Activated CD4-positive, alpha-beta T cell treated with anti-CD3 and anti-CD28 coated beads, Interleukin-2, Interleukin-4, amounts not matched to agents 100 ng/mL and 50 ng/mL, durations not matched to agents 16 hours and 8 hours (primary cell): ENCODE data around the gene PTPRN2.
"Not testable (repeated sequence)": the region's sequence is repeated elsewhere in the genome, so short reads cannot be mapped to it uniquely, and the experiment has no call there.

ENCODE experiments used
- DNase-seq: peaks from one replicate; pipeline ENCODE4 v3.0.0-alpha.2; 2020; ENCODE audit warnings: low spot score

The PTPRN2 gene

GRCh38 chr7:158051776-158052175 lies 535.8 kb downstream of the PTPRN2 start:
- no peak for DNase-seq

DNA sequence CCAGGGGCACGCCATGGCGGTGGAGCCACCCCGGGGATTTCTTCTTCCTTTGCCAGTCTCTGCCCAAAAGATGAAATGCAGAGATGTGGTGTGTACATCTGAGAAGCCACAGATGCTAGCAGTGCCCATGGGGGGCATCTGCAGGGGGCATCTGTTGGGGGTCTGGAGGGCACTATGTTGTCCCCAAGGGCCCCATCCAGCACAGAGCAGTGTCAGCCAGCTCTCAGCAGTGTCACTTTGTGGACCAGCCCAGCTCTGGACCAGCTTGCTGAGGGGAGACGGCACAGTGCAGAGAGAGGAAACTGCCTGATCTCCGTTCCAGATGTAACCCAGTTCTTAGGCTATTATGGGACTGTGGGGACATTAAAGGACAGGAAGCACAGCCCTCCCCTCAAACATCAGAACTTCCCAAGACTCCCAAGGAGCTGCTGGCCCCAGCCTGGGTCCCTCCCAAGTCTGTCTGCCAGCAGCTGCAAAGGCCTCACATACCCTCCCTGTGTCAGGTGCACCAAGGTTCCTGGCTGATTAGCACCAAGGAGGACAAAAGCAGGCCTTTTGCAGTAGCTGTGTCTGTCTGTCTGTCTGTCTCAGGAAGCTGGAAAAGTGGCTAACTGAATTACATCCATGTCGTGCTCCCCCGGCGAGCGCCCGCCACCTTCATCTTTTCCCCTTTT lies 536.5 kb downstream of the PTPRN2 start:
- DNase-seq, result no peak

GRCh38 chr7:158050441-158050977 lies 537.1 kb downstream of the PTPRN2 start:
- DNase-seq, result no peak

DNA sequence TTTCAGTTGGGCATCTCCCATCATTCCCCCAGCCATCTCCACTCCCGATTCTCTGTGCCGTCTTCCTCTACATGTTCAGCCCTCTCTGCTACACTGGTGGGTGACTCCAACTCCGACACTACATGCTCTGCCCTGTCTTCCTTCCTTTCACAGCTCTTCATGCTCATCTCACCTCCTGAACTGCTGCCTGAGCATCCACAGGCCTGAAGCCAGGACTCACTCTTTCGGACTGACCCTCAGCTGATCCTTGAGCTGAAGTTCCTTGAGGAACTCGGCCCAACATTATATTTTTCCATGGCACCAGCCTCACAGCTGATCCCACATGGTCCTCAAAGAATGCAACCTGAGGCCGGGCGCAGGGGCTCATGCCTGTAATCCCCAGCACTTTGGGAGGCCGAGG lies 538.4 kb downstream of the PTPRN2 start:
- no peak for DNase-seq

GRCh38 chr7:158048569-158048968 lies 539.1 kb downstream of the PTPRN2 start:
- no peak for DNase-seq

DNA sequence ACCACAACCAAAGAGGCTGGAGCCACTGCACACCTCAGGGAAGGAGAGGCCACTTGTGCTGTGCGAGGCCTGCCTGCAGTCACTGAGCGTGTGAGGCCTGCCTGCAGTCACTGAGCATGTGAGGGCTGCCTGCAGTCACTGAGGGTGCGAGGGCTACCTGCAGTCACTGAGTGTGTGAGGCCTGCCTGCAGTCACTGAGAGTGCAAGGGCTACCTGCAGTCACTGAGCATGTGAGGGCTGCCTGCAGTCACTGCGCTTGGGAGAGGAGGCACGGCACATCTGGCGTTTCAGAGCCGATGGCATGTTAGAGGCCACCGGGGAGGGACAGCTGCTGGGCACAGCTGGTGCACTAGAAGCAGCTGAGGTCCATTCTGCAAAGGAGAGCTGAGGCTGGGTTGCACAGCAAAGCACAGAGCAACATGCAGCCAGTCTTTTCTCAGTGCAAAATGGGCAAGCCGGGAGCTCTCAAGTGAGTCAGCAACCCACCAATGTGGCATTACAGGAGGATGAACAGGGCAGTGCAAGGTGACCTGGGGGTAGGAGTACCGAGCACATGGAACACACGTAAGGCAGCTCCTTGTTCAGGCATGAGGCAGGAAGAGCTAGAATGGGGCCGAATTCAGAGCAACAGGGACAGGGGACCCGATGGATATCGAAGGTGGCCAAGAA lies 540.1 kb downstream of the PTPRN2 start:
- no peak for DNase-seq

GRCh38 chr7:158046246-158046645 lies 541.4 kb downstream of the PTPRN2 start:
- DNase-seq, result not testable (repeated sequence)

GRCh38 chr7:158044482-158044823 lies 543.2 kb downstream of the PTPRN2 start:
- no peak for DNase-seq

DNA sequence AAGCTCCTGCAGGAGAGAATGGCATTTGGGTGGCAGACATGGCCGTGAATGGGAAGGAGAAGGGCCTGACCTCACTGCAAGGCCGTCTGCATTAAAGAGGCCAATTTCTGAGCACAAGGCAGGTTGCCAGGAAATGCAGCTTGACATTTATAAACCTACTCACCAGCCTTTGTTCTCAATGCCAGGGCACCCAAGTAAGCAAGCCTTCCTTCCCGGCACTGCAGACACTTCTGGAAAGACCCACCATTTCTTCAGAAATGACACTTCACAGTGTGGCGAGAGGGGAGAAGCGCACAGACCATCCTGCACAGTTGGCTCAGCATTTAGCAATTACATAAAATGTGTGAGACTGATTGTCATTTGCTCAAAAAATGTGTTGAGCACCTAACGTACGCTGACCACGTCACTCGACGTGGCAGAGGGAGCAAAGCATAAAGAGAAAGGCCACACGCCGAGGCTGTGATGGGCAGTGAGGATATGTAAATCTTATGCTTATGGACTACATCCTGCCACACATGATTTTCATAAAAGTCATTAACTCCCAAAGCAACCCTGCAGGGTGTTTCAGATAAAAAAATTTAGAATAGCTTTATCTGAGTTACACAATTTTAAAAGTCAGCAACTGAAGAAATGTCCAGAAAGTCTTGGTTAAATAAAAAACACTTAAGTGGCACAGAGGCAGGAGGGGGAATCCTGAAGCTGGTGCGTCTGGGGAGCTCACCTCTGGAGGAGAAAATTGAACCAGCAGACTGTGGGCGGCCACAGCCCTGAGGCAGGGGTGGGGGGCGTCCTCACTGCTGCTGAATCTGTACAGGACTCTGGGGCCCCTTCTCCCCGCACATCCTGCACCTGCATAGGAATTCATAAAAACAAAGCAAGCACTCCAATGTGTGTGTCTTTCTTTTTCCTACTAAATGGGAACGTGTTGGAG lies 543.8 kb downstream of the PTPRN2 start:
- no peak for DNase-seq

- no peak for DNase-seq
These were observed 545.3 kb downstream of the PTPRN2 start for GRCh38 chr7:158042156-158042880.

DNA sequence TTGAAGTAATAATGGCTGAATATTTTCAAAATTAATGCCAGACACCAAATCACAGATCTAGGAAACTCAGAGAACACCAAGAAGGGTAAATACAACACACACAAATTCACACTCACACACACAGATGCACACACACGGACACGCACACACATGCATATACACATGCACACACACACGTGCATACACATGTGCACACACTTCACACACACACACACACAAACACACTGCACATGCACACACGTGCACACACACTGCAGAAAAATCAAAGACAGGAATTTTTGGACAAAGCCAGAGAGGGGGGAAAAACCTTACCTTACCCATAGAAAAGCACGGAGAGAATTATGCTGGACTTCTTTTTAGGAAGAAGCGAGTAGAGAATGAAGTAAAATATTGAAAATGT lies 547.4 kb downstream of the PTPRN2 start:
- no peak for DNase-seq

DNA sequence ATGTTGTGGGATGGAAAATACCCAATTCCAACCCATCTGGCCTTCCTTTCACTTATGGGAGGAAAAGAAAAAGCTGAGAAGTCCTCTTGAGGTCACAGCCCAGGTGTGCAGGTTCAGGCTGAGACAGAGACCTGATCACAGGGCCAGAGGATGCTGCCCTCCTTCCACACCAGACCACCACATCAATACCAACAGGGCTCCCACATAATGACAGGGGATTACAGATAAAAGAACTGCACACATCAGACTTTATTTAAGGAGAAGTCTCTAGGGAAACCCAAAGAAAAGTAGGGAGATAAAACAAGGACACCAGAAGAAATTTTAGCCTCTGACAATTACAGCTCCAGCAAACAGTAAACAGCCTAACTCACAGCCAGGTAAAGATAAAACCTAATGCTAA lies 548.4 kb downstream of the PTPRN2 start:
- no peak for DNase-seq

GRCh38 chr7:158037211-158037610 lies 550.4 kb downstream of the PTPRN2 start:
- DNase-seq, result no peak

- DNase-seq, result no peak
These were observed 552.3 kb downstream of the PTPRN2 start for GRCh38 chr7:158035343-158035742.

GRCh38 chr7:158034571-158034970 lies 553.1 kb downstream of the PTPRN2 start:
- DNase-seq, result no peak

DNA sequence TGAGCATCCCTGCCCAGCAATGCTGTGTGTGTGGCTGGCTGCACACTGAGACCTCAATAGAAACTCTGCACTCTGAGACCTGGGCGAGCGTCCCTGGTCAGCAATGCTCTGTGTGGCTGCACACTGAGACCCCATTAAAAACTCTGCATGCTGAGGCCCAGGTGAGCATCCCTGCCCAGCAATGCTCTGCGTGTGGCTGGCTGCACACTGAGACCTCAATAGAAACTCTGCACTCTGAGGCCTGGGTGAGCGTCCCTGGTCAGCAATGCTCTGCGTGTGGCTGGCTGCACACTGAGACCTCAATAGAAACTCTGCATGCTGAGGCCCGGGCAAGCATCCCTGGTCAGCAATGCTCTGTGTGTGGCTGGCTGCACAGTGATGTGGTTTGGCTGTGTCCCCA lies 553.7 kb downstream of the PTPRN2 start:
- DNase-seq, result not testable (repeated sequence)

DNA sequence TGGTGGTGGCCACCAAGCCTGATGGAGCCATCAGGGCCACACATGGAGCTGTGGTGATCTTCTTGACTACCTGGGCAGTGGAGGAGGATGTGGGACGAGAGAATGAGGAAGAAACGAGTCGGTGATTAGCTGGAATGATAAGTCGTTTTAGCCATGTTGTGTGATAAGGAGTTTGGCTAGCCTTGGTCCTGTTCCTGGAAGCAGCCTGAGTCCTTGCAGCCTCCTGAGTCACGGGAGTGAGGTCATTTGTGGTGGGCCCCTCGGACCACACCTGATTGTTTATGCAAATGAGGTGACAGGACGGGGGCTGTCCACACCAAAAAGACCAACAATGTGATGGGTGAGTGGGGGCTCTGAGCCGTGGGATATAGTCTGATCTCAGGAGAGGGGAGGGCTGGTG lies 554.4 kb downstream of the PTPRN2 start:
- no peak for DNase-seq

DNA sequence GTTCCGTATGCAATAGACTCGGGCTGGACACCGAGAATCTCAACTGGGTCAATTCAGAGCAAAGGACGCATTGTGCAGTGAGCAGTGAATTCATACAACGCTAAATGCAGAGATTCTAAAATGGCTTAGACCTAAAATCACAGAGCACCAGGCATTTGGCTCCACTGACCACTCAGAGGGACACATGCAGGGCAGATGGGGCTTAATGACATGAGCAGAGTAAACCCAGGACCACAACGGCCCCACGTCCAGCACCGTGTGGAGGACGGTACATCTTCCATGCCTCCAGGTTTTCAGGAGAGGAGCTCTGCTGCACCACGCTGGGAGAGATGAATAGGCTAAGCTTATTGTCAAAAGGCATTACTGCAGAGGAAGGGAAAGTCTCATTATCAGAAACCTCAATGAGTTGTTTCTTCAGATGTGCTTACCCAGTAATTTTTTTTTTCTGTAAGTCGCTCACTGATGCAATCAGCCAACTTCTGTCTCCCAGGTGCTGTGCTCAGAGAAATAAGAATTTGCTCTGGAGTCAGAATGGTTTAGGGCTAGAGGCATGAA lies 555.0 kb downstream of the PTPRN2 start:
- no peak for DNase-seq

- no peak for DNase-seq
These were observed 555.7 kb downstream of the PTPRN2 start for GRCh38 chr7:158031867-158032308.

DNA sequence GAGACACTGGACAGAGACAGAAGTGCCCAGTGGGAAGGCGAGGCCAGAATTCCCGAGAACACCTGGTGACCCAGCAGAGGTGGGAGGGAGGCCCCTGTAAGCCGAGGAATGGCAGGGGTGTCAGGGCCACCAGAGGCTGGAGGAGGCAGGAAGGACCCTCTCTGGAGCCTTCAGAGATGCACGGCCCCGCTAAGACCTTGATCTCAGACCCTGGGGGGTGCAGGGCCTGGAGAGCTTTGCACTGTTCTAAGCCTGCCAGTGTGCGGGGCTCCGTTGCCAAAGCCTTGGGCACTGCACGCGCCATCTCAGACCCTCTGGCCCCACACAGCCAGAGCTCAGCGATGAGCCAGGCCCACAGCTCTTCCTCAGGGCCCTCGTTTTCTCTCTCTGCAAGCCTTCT lies 557.1 kb downstream of the PTPRN2 start:
- DNase-seq, result no peak

GRCh38 chr7:158030071-158030470 lies 557.6 kb downstream of the PTPRN2 start:
- no peak for DNase-seq

- DNase-seq, result no peak
These were observed 558.1 kb downstream of the PTPRN2 start for GRCh38 chr7:158029509-158029908.
